HG03442 (cell line): ENCODE data around the gene PAGE3.

Experiments
- ATAC-seq: cut with Tn5 transposase; IDR thresholded peaks from one replicate; pipeline ENCODE4 v1.9.1; 2021; ENCODE audit warnings: mild to moderate bottlenecking, moderate library complexity; ENCODE audit not compliant: unreplicated experiment

The PAGE3 gene

GRCh38 chrX:55264816-55265215, at the start of gene PAGE3:
Gene PAGE3 (minus strand): TSS chrX:55264916. CDS start chrX:55263903, 1,013 bp downstream.
- no peak for ATAC-seq

GRCh38 chrX:55312655-55313054, 47.9 kb upstream of the PAGE3 start:
- no peak for ATAC-seq

DNA sequence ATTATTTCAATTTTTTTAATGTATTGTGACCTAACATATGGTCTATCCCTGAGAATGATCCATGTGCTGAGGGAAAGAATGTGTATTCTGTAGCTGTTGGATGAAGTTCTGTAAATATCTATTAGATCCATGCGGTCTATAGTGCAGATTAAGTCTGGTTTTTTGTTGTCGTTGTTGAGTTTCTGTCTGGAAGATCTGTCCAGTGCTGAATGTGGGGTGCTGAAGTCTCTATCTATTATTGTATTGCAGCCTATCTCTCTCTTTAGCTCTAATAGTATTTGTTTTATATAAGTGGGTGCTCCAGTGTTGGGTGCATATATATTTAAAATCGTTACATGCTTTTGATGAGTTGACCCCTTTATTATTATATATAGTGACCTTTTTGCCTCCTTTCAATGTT, 26.2 kb upstream of the PAGE3 start:
- ATAC-seq = no peak

DNA sequence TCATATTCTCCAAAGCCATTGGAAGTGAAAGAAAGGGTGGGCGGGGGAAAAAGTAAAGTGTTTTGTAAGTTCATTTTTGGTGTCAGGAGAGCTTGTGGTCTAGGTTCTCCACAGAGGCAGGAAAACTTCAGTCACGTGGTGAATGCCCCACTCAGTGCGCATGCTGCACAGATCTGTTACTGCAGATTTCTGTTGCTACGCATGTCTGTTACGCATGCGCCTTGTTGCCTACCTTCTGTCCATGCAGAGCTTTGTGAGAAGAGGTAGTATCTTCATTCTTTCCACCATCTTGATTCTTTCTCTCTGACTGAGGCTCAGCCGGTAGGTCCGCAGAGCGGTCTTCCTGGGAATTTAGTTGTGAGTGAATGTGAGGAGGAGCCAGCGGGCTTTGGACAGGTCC, 15.1 kb upstream of the PAGE3 start:
- ATAC-seq = no peak

DNA sequence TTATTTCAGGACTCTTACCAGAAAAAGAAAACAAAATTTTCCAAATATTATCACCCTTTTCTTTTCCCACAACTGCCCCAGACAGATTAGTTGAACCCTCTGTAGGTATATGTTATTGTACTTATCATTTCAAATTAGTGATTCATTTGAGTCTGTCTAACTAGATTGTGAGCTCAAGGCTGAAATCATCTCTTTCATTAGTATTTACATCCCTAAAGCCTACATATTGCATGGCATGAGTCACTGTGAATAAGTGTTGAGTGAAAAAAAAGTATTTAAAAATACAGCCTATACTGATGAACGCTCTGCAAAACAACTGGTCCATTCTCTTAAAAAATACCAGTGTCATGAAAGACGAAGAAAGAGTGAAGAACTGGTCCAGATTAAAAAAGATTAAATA, 3.9 kb downstream of the PAGE3 start:
- no peak for ATAC-seq

GRCh38 chrX:55253528-55253927, 11.2 kb downstream of the PAGE3 start:
- ATAC-seq = no peak

DNA sequence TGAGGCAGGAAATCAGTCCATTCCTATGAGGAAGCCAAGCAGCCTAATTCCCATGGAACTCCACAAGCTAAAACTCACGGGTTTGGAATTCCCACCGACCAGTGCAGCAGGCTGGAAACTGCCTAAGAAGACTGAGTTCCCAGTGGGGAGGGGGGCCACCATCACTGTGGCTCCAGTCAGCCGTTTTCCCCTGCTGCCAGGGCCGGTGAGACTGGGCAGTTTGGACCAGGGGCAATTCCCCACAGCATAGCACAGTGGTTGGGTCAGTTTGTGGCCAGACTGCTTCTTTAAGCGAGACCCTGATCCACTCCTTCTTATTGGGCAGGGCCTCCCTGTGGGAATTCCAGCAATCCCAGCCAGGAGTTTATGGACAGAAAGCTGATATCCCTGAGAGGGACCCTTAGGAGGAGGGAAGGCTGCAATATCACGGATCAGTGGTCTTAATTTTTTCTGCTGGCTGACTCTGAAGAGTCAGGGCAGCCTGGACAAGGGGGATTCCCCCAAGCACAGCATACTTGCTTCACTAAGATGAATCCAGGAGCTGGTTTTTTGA, 23.9 kb downstream of the PAGE3 start:
- ATAC-seq = no peak

GRCh38 chrX:55220119-55220794, 44.5 kb downstream of the PAGE3 start, which contains the start of gene PAGE5:
Gene PAGE5 (plus strand): TSS chrX:55220346. CDS start chrX:55221383, 1,037 bp downstream.
- no peak for ATAC-seq

- no peak for ATAC-seq
Measured at GRCh38 chrX:55213381-55213780, 51.3 kb downstream of the PAGE3 start.

DNA sequence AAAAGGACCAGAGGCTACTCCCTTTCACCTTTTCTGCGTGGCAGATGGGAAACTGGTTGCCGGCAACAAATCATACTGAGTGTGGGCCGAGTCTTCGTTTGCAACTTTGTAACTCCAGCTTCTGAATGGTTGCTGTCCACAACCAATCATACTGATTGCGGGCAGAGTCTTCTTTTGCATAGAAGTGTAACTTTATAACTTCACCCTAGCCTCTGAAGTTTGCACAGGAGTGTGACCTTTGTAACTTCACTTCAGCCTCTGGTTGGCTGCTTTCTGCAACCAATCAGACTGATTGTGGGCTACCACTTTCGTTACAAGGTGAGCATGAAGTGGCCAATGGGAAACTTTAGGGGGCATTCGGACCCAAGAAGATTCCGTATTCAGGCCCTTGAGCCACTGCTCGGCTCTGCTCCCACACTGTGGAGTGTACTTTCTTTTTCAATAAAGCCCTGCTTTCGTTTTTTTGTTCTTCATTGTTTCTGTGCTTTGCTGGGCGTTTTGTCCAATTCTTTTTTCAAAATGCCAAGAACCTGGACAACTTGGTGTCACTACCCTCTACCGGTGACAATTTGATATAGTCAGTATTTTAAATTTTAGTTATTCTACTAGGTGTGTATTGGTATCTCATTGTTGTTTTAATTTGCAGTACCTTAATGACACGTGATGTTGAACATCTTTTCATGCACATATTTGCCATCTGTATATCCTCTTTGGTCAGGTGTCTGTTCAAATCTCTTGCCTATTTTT, 53.6 kb downstream of the PAGE3 start:
- ATAC-seq = no peak
